H9 (cell line): ENCODE results near the gene ERCC6L. TPM values are rescaled to one million over a fixed set of nuclear protein-coding genes. Genes with fewer than 3 reads are reported as not detected.

ENCODE experiments used
- DNase-seq: peaks from one replicate; pipeline ENCODE4 v3.0.0-alpha.2; 2017
- H2AFZ ChIP-seq: one replicate; pipeline ENCODE4 v1.6.1; 2013; ENCODE audit warnings: mild to moderate bottlenecking, low read length, control low read depth, moderate library complexity
- H2AK5ac ChIP-seq: 2 replicates; pipeline ENCODE4 v1.6.1; 2013; ENCODE audit warnings: low read length, control low read depth, mixed read lengths; ENCODE audit not compliant: insufficient read length
- H2BK120ac ChIP-seq: one replicate; pipeline ENCODE4 v1.6.1; 2013; ENCODE audit warnings: low read depth, mild to moderate bottlenecking, low read length, control low read depth, inconsistent platforms; ENCODE audit not compliant: poor library complexity, severe bottlenecking
- H2BK12ac ChIP-seq: 2 replicates; pipeline ENCODE4 v1.6.1; 2013; ENCODE audit warnings: low read length, control low read depth, mixed read lengths, low read depth; ENCODE audit not compliant: insufficient read length
- H2BK15ac ChIP-seq: 2 replicates; pipeline ENCODE4 v1.6.1; 2013; ENCODE audit warnings: low read depth, low read length, control low read depth
- H2BK20ac ChIP-seq: one replicate; pipeline ENCODE4 v1.6.1; 2013; ENCODE audit warnings: low read depth, mild to moderate bottlenecking, low read length, control low read depth, inconsistent platforms; ENCODE audit not compliant: poor library complexity, severe bottlenecking
- H2BK5ac ChIP-seq: 2 replicates; pipeline ENCODE4 v1.6.1; 2013; ENCODE audit warnings: low read length, control low read depth, mixed read lengths; ENCODE audit not compliant: insufficient read length
- H3K14ac ChIP-seq: 2 replicates; pipeline ENCODE4 v1.6.1; 2013; ENCODE audit warnings: low read length, control low read depth; ENCODE audit not compliant: insufficient read depth
- H3K18ac ChIP-seq: 2 replicates; pipeline ENCODE4 v1.6.1; 2013; ENCODE audit warnings: low read depth, mild to moderate bottlenecking, mixed read lengths, low read length, control low read depth; ENCODE audit not compliant: insufficient read length
- H3K23ac ChIP-seq: 2 replicates; pipeline ENCODE4 v1.6.1; 2013; ENCODE audit warnings: low read length, control low read depth, mixed read lengths, low read depth; ENCODE audit not compliant: insufficient read length
- H3K23me2 ChIP-seq: 2 replicates; pipeline ENCODE4 v1.6.1; 2013; ENCODE audit warnings: low read depth, mild to moderate bottlenecking, mixed read lengths, low read length, control low read depth; ENCODE audit not compliant: insufficient read length, poor library complexity, severe bottlenecking
- H3K27ac ChIP-seq: 2 replicates; pipeline ENCODE4 v1.5.1; 2013; ENCODE audit warnings: low read length, control low read depth, mixed read lengths, low read depth; ENCODE audit not compliant: insufficient read length
- H3K27me3 ChIP-seq: 2 replicates; pipeline ENCODE4 v1.6.1; 2013; ENCODE audit warnings: low read length, control low read depth, inconsistent platforms; ENCODE audit not compliant: insufficient read depth
- H3K4ac ChIP-seq: 2 replicates; pipeline ENCODE4 v1.6.1; 2013; ENCODE audit warnings: low read depth, mild to moderate bottlenecking, control low read depth, inconsistent platforms, low read length, moderate library complexity
- H3K4me1 ChIP-seq: 2 replicates; pipeline ENCODE4 v1.6.1; 2013; ENCODE audit warnings: low read length, control low read depth, inconsistent platforms; ENCODE audit not compliant: insufficient read depth
- H3K4me2 ChIP-seq: 2 replicates; pipeline ENCODE4 v1.6.1; 2013; ENCODE audit warnings: low read length, control low read depth, mixed read lengths; ENCODE audit not compliant: insufficient read length, insufficient read depth
- H3K56ac ChIP-seq: 2 replicates; pipeline ENCODE4 v1.6.1; 2013; ENCODE audit warnings: low read depth, mild to moderate bottlenecking, mixed read lengths, low read length, control low read depth; ENCODE audit not compliant: insufficient read length
- H3K79me1 ChIP-seq: 2 replicates; pipeline ENCODE4 v1.6.1; 2013; ENCODE audit warnings: low read depth, mild to moderate bottlenecking, moderate library complexity, low read length, control low read depth, inconsistent platforms; ENCODE audit not compliant: insufficient read depth, poor library complexity, severe bottlenecking
- H3K79me2 ChIP-seq: 2 replicates; pipeline ENCODE4 v1.6.1; 2013; ENCODE audit warnings: low read length, control low read depth, inconsistent platforms; ENCODE audit not compliant: insufficient read depth
- H3K9ac ChIP-seq: 2 replicates; pipeline ENCODE4 v1.6.1; 2013; ENCODE audit warnings: low read length, control low read depth, mixed read lengths; ENCODE audit not compliant: insufficient read length; ENCODE audit errors: extremely low read depth
- H3K9me3 ChIP-seq: one replicate; pipeline ENCODE4 v1.6.1; 2013; ENCODE audit warnings: low read depth, low read length, inconsistent platforms; ENCODE audit not compliant: control insufficient read depth
- H3T11ph ChIP-seq: one replicate; pipeline ENCODE4 v1.6.1; 2013; ENCODE audit warnings: mild to moderate bottlenecking, low read length, control low read depth, inconsistent platforms
- H4K20me1 ChIP-seq: one replicate; pipeline ENCODE4 v1.6.1; 2013; ENCODE audit not compliant: control insufficient read depth, insufficient read length, insufficient read depth
- H4K5ac ChIP-seq: 2 replicates; pipeline ENCODE4 v1.6.1; 2013; ENCODE audit warnings: low read depth, mild to moderate bottlenecking, mixed read lengths, low read length, control low read depth; ENCODE audit not compliant: insufficient read length
- H4K8ac ChIP-seq: replicated peaks from 2 replicates; pipeline ENCODE4 v1.6.1; 2013; ENCODE audit warnings: low read length, control low read depth, mixed read lengths, low read depth; ENCODE audit not compliant: insufficient read length
- H4K91ac ChIP-seq: 2 replicates; pipeline ENCODE4 v1.6.1; 2013; ENCODE audit warnings: low read depth, mild to moderate bottlenecking, moderate library complexity, mixed read lengths, low read length, control low read depth; ENCODE audit not compliant: insufficient read length
- H3K27ac Mint-ChIP-seq, 3 experiments: 2 replicates in 2 of 3; 3 replicates in 1 of 3; pipeline ENCODE4 v1.8.0; 2020 to 2021; ENCODE audit warnings: mixed read lengths in 3 of 3, mild to moderate bottlenecking in 1 of 3, moderate library complexity in 1 of 3
- H3K27me3 Mint-ChIP-seq: 2 replicates; pipeline ENCODE4 v1.8.0; 2021; ENCODE audit warnings: low read depth, mild to moderate bottlenecking, moderate library complexity, mixed read lengths
- H3K36me3 Mint-ChIP-seq, 3 experiments: 2 replicates in 2 of 3; 3 replicates in 1 of 3; pipeline ENCODE4 v1.8.0; 2020 to 2021; ENCODE audit warnings: low read depth in 3 of 3, mixed read lengths in 3 of 3; ENCODE audit not compliant: insufficient read depth in 1 of 3
- H3K4me1 Mint-ChIP-seq, 2 experiments: 2 replicates each; pipeline ENCODE4 v1.8.0; 2020; ENCODE audit warnings: mixed read lengths in 2 of 2
- H3K4me3 Mint-ChIP-seq, 2 experiments: 2 replicates in 1 of 2; 3 replicates in 1 of 2; pipeline ENCODE4 v1.8.0; 2020 to 2021; ENCODE audit warnings: mild to moderate bottlenecking in 2 of 2, mixed read lengths in 2 of 2, moderate library complexity in 1 of 2
- H3K9me3 Mint-ChIP-seq, 2 experiments: 2 replicates in 1 of 2; 3 replicates in 1 of 2; pipeline ENCODE4 v1.8.0; 2020; ENCODE audit warnings: mild to moderate bottlenecking in 2 of 2, mixed read lengths in 2 of 2, moderate library complexity in 1 of 2
- WGBS: extraction: QIAGEN DNeasy Blood & Tissue Kit; methylation state at CpG from one replicate; pipeline ENCODE4 v1.1.7; 2013; ENCODE audit warnings: missing lambda C conversion rate, low lambda C conversion rate, mixed read lengths; ENCODE audit not compliant: insufficient read length; ENCODE audit errors: extremely low coverage; 5-methylcytosine and 5-hydroxymethylcytosine counted together
- total RNA-seq: library from RNA; stranded (reverse); gene quantifications from 2 replicates; pipeline ENCODE4 v1.2.1, GENCODE V29; 2021
- TF ChIP-seq, protein P1 (sequence below): fragments of 200-600 bp; sonication (generic); conservative IDR thresholded peaks from 3 replicates; pipeline ENCODE4 v1.8.0; 2021; ENCODE audit warnings: antibody characterized with exemption, mild to moderate bottlenecking

The ERCC6L gene
- total RNA-seq, 1 experiment from 2014 or later: 18.1 TPM

DNA sequence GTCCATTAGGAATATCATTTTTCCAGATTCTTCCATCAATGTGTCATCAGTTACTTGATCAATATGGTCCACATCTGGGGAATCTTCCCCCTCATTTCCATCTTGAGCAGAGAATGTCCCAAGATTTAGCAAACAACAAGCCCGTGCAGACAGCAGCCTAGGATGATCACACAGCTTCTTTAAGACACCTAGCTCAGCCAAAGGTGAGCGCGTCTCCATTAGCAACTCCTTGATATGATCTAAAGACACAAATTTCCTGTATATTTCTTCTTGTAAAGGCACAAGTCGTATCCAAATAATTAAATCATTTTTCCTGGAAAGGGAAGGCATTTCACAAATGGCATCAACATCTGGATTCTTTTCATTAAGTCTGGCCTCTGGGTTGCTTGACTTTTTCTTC is 31.5 kb downstream of the ERCC6L start:
- Histone ChIP-seq H4K8ac (no peak overlapping the region), H3K27ac (no peak overlapping the region), H2AFZ (no peak overlapping the region), H3K4ac (no peak overlapping the region), H4K20me1 (no peaks in the 10 kb centered on the region), H2BK5ac (no peak overlapping the region), H3K18ac (no peak overlapping the region), H3K23me2 (no peaks in the 10 kb centered on the region), H2BK15ac (no peak overlapping the region), H4K5ac (no peak overlapping the region), H3K79me1 (no peaks in the 10 kb centered on the region), H3K27me3 (no peaks in the 10 kb centered on the region), H2BK20ac (no peak overlapping the region), H2AK5ac (no peak overlapping the region), H3K9ac (no peak overlapping the region), H2BK120ac (no peak overlapping the region), H3K14ac (no peak overlapping the region), H2BK12ac (no peak overlapping the region), H3K9me3 (peaks cover 29% of the 10 kb centered on the region), H3K56ac (no peak overlapping the region), H3T11ph (no peak overlapping the region), H3K4me1 (no peaks in the 10 kb centered on the region; the same call in 1 of the 2 replicates), H4K91ac (no peak overlapping the region), H3K4me2 (no peak overlapping the region), H3K79me2 (no peaks in the 10 kb centered on the region), H3K23ac (no peak overlapping the region)
- Mint-ChIP-seq H3K27me3 (peaks cover 2% of the 10 kb centered on the region; the same call in 1 of the 2 replicates), H3K4me1 (peaks cover 10 to 13% of the 10 kb centered on the region in 2 experiments), H3K36me3 (peaks cover 46 to 49% (median 47%) of the 10 kb centered on the region in 3 experiments), H3K27ac (no peak overlapping the region), H3K9me3 (peaks cover 70 to 72% of the 10 kb centered on the region in 2 experiments), H3K4me3 (no peak overlapping the region)
- WGBS: no CpG with 5 or more reads among the region's 4 CpGs
- TF ChIP-seq, protein P1, sequence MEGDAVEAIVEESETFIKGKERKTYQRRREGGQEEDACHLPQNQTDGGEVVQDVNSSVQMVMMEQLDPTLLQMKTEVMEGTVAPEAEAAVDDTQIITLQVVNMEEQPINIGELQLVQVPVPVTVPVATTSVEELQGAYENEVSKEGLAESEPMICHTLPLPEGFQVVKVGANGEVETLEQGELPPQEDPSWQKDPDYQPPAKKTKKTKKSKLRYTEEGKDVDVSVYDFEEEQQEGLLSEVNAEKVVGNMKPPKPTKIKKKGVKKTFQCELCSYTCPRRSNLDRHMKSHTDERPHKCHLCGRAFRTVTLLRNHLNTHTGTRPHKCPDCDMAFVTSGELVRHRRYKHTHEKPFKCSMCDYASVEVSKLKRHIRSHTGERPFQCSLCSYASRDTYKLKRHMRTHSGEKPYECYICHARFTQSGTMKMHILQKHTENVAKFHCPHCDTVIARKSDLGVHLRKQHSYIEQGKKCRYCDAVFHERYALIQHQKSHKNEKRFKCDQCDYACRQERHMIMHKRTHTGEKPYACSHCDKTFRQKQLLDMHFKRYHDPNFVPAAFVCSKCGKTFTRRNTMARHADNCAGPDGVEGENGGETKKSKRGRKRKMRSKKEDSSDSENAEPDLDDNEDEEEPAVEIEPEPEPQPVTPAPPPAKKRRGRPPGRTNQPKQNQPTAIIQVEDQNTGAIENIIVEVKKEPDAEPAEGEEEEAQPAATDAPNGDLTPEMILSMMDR: no peak
- no peak for DNase-seq
